ENCODE data around the gene SNX18. TPM values are rescaled to one million over a fixed set of nuclear protein-coding genes. Genes with fewer than 3 reads are reported as not detected.

SNX18 gene
- 42.9 and 73.5 TPM in 2 replicates for total RNA-seq

DNA sequence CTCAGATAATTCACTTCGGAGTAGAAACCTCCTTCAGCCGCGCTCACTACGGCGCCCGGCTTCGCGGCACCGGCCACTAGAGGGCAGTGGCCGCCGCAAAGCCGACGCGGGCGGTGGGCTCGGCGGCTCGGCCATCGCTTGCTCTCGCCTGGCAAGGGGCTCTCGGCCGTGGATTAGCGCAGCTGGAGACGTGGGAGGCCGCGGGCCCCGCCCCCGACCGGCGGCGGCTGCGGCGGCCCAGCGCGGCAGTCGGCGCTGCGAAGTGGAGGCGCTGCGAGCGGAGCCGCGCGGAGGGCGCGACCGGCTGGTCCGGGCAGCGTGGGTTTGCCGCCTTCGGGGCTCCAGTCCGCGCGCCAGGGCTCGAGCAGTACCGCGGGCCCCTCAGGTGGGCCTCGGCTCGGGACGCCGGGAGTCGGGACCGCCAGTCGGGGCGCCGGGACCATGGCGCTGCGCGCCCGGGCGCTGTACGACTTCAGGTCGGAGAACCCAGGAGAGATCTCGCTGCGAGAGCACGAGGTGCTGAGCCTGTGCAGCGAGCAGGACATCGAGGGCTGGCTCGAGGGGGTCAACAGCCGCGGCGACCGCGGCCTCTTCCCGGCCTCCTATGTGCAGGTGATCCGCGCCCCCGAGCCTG, at the start of gene SNX18:
Gene SNX18 (plus strand): TSS at position 248 of the 634 bp plus-strand sequence. CDS start 194 bp downstream, at position 442.

Other genes with a start within 250 kb of the SNX18 start
- 10.7 and 17.5 TPM in 2 replicates for gene ARL15, start 207.2 kb upstream of the SNX18 start, total RNA-seq
- gene HSPB3, start 62.1 kb upstream of the SNX18 start, total RNA-seq: 2.9 TPM in 1 of 2 replicates, not detected in the other

All from epithelial cell of alveolus of lung (primary cell).